SK-N-SH treated with all-trans-retinoic acid at 6 μM for 48 hours (cell line): ENCODE data around the gene RSF1.

Experiments used
- ARNTL ChIP-seq: fragments of 450-650 bp; formaldehyde crosslinking; IDR thresholded peaks from 2 replicates; pipeline ENCODE4 v1.5.0; 2020; ENCODE audit warnings: low read depth, mild to moderate bottlenecking, moderate library complexity, borderline replicate concordance
- ESRRG ChIP-seq: fragments of 250-450 bp; sonication (Bioruptor Pico); IDR thresholded peaks from 2 replicates; pipeline ENCODE4 v1.6.1; 2021; ENCODE audit warnings: mild to moderate bottlenecking
- PATZ1 ChIP-seq: fragments of 250-450 bp; sonication (Bioruptor Pico); IDR thresholded peaks from 2 replicates; pipeline ENCODE4 v1.8.0; 2020; ENCODE audit warnings: mild to moderate bottlenecking, moderate library complexity, borderline replicate concordance
- POU6F1 ChIP-seq: fragments of 250-450 bp; sonication (Bioruptor Pico); IDR thresholded peaks from 2 replicates; pipeline ENCODE4 v1.8.0; 2021; ENCODE audit warnings: low read depth, mild to moderate bottlenecking, moderate library complexity, borderline replicate concordance
- PPARA ChIP-seq: fragments of 250-450 bp; sonication (Bioruptor Pico); IDR thresholded peaks from 2 replicates; pipeline ENCODE4 v1.5.0; 2020; ENCODE audit warnings: mild to moderate bottlenecking, borderline replicate concordance
- RARB ChIP-seq: fragments of 250-450 bp; sonication (Bioruptor Pico); IDR thresholded peaks from 2 replicates; pipeline ENCODE4 v1.8.0; 2021; ENCODE audit warnings: mild to moderate bottlenecking, moderate library complexity
- SNAI2 ChIP-seq: fragments of 250-450 bp; sonication (Bioruptor Pico); IDR thresholded peaks from 2 replicates; pipeline ENCODE4 v1.5.0; 2020; ENCODE audit warnings: mild to moderate bottlenecking, moderate library complexity
- ZC3H10 ChIP-seq: fragments of 250-450 bp; sonication (Bioruptor Pico); IDR thresholded peaks from 2 replicates; pipeline ENCODE4 v1.5.1; 2021; ENCODE audit warnings: mild to moderate bottlenecking, moderate library complexity
- ZFP30 ChIP-seq: fragments of 450-650 bp; formaldehyde crosslinking; IDR thresholded peaks from 2 replicates; pipeline ENCODE4 v1.5.0; 2022; ENCODE audit warnings: mild to moderate bottlenecking, moderate library complexity
- ZNF8 ChIP-seq: fragments of 450-650 bp; formaldehyde crosslinking; IDR thresholded peaks from 2 replicates; pipeline ENCODE4 v1.5.0; 2020; ENCODE audit warnings: mild to moderate bottlenecking, moderate library complexity

- TF ChIP-seq PATZ1 (CRISPR knock-in tag) = no peak
- TF ChIP-seq ZFP30 (CRISPR knock-in tag) = no peak
- no peak for TF ChIP-seq RARB
- no peak for TF ChIP-seq ESRRG (CRISPR knock-in tag)
- no peak for TF ChIP-seq ARNTL
- no peak for TF ChIP-seq SNAI2
- no peak for TF ChIP-seq ZC3H10
- no peak for TF ChIP-seq ZNF8 (CRISPR knock-in tag)
- no peak for TF ChIP-seq POU6F1 (CRISPR knock-in tag)
- TF ChIP-seq PPARA = no peak
Measured at GRCh38 chr11:77660947-77661346, 159.6 kb downstream of the RSF1 start.
